Measurements from ENCODE around the gene CCDC32.
"Not testable (repeated sequence)": the region's sequence is repeated elsewhere in the genome, so short reads cannot be mapped to it uniquely, and the experiment has no call there.

Gene CCDC32

GRCh38 chr15:40564591-40565332 lies at the start of gene CCDC32:
TSS of gene CCDC32 (minus strand) at chr15:40565042. CDS start at chr15:40563015, 2,027 bp downstream.
- peak; percentile 100 for DNase-seq

GRCh38 chr15:40613080-40613479 lies 48.2 kb upstream of the CCDC32 start:
- DNase-seq: no peak

GRCh38 chr15:40603935-40604334 lies 39.1 kb upstream of the CCDC32 start:
- no peak for DNase-seq

- DNase-seq: no peak
Measured at GRCh38 chr15:40600956-40601355, 36.1 kb upstream of the CCDC32 start.

- DNase-seq: no peak
Measured at GRCh38 chr15:40598672-40599071, 33.8 kb upstream of the CCDC32 start.

- DNase-seq: no peak
Measured at GRCh38 chr15:40598126-40598525, 33.3 kb upstream of the CCDC32 start.

- no peak for DNase-seq
Measured at GRCh38 chr15:40597024-40597423, 32.2 kb upstream of the CCDC32 start.

- no peak for DNase-seq
Measured at GRCh38 chr15:40595773-40596172, 30.9 kb upstream of the CCDC32 start.

GRCh38 chr15:40595219-40595618 lies 30.4 kb upstream of the CCDC32 start:
- no peak for DNase-seq

GRCh38 chr15:40594429-40594836 lies 29.6 kb upstream of the CCDC32 start:
- peak; percentile 73 for DNase-seq

- DNase-seq: peak; percentile 97
Measured at GRCh38 chr15:40593588-40594428, 29.0 kb upstream of the CCDC32 start, which contains the start of gene KNL1. TSS of gene KNL1 (plus strand) at chr15:40594249. CDS start at chr15:40602932, 8,683 bp downstream.

- DNase-seq: peak; percentile 36
Measured at GRCh38 chr15:40593165-40593564, 28.3 kb upstream of the CCDC32 start.

- no peak for DNase-seq
Measured at GRCh38 chr15:40591389-40591788, 26.5 kb upstream of the CCDC32 start.

- DNase-seq: no peak
Measured at GRCh38 chr15:40590667-40591050, 25.8 kb upstream of the CCDC32 start.

GRCh38 chr15:40584191-40584590 lies 19.3 kb upstream of the CCDC32 start:
- DNase-seq: no peak

- DNase-seq: peak; percentile 55
Measured at GRCh38 chr15:40582726-40583246, 17.9 kb upstream of the CCDC32 start.

- DNase-seq: not testable (repeated sequence)
Measured at GRCh38 chr15:40581796-40582195, 17.0 kb upstream of the CCDC32 start.

- DNase-seq: no peak
Measured at GRCh38 chr15:40578892-40579291, 14.1 kb upstream of the CCDC32 start.

GRCh38 chr15:40576914-40577313 lies 12.1 kb upstream of the CCDC32 start:
- not testable (repeated sequence) for DNase-seq

GRCh38 chr15:40575113-40575512 lies 10.3 kb upstream of the CCDC32 start:
- no peak for DNase-seq

GRCh38 chr15:40569129-40569953 lies 4.5 kb upstream of the CCDC32 start, which contains the start of gene RPUSD2:
TSS of gene RPUSD2 (plus strand) at chr15:40569299. CDS start at chr15:40569338, 39 bp downstream.
- peak; percentile 98 for DNase-seq

- peak; percentile 83 for DNase-seq
Measured at GRCh38 chr15:40567111-40567510, 2.3 kb upstream of the CCDC32 start.

Measured in hematopoietic multipotent progenitor cell treated with erythropoietin and hydrocortisone succinate and interleukin-3 and kit ligand, for 6 days (in vitro differentiated cells).